HG02870 (cell line): ENCODE measurements around the gene USO1.
"Not testable (repeated sequence)": the region's sequence is repeated elsewhere in the genome, so short reads cannot be mapped to it uniquely, and the experiment has no call there.

Experiments used
- ATAC-seq: cut with Tn5 transposase; IDR thresholded peaks from one replicate; pipeline ENCODE4 v1.9.1; 2021; ENCODE audit warnings: mild to moderate bottlenecking, moderate library complexity; ENCODE audit not compliant: unreplicated experiment

USO1 gene

GRCh38 chr4:75724066-75724866 lies at the start of gene USO1:
Gene USO1 (plus strand): TSS chr4:75724577. CDS start chr4:75724820, 243 bp downstream.
- peak; percentile 83 for ATAC-seq

GRCh38 chr4:75675004-75675531 lies 49.3 kb upstream of the USO1 start:
- ATAC-seq = no peak

DNA sequence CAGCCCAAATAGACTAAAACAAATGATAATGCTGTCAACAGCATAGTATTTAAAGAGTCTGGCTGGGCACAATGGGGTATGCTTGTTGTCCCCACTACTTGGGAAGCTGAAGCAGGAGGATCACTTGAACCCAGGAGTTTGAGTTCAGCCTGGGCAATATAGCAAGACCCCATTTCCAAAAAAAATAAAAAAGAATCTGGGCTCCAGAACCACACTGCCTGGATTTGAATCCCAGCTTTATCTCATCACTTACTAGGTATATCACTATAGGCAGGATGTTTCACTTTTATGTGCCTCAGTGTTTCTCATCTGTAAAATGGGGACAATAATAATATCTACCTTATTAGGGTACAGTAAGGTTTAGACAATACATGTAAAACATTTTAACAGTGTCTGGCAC lies 45.9 kb upstream of the USO1 start:
- no peak for ATAC-seq

DNA sequence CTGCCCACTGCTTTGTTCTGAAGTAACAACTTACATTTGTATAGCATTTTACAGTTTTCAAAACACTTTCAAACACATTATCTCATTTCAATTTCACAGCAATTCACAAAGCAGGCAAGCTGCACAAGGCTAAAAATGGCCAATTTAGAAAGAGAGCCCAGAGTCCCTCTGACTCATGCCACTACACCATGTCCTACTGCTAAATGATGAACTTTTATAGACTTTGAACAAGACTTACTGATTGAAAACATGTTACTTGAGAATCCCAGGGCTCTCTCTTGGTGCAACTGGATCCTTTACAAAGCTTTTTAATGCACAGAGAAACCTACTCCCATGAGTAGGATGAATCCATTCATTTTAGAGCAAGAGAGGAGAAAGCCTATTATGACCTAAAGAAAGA lies 45.4 kb upstream of the USO1 start:
- no peak for ATAC-seq

DNA sequence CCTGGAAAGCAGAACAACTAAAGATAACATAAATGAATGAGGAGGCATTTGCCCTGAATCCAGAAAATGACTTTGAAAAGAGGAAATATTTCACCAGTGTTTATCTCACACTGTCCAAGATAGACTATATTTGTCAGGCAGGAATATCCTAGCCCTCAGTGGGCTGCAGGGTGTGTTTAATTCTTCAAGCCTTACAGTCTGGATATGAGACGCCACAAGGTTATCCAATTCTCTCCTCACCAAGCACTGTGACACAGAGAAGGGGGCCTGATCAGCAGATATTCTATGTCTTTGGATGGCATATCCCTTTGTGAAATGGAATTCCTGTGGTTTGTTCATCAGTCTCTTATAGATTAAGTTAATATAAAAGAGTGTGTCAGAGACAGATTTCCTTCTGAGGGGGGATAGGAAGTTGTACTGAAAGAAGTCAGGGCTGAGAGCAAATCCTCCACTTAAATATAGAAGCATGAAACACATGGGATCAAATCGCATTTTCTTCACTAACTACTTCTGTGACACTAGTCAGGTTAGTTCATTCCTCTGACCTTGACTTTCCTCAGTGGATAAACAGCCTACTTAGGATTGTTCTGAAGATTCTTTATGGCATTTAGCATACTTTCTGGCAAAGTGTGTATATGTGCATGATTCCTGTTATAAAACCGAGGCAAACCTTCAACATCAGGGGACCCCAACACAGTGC lies 44.4 kb upstream of the USO1 start:
- no peak for ATAC-seq

GRCh38 chr4:75683482-75684155 lies 40.8 kb upstream of the USO1 start:
- no peak for ATAC-seq

DNA sequence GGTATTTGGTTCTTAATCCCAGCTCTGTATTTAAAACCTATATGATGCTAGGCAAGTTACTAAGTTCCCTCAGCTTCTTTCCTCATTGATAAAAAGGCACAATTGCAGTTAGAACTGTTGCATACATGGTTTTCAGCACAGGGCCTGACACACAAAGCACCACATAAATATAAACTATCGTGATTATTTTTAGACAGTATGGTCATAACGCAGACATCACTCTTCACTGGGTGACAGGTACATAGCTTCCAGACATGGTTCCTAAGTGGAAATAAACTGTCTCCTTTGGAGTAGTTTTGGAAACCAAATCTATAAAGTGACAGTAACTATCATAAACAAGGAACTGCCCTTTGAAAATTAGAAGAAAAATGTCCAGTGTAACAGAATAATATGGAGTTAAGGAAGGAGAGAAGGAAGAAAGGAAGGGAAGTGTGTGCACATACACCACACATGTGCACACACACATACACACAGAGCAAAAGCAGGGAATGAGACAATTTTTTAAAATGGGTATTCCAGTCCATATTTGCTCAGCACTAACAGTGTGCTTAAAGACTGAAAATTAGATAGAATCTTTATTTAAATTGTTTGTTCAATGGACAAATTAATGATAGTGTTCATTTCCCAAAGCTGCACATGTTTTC lies 38.7 kb upstream of the USO1 start:
- no peak for ATAC-seq

GRCh38 chr4:75686346-75686745 lies 38.0 kb upstream of the USO1 start:
- ATAC-seq = no peak

GRCh38 chr4:75687125-75687524 lies 37.3 kb upstream of the USO1 start:
- ATAC-seq = not testable (repeated sequence)

DNA sequence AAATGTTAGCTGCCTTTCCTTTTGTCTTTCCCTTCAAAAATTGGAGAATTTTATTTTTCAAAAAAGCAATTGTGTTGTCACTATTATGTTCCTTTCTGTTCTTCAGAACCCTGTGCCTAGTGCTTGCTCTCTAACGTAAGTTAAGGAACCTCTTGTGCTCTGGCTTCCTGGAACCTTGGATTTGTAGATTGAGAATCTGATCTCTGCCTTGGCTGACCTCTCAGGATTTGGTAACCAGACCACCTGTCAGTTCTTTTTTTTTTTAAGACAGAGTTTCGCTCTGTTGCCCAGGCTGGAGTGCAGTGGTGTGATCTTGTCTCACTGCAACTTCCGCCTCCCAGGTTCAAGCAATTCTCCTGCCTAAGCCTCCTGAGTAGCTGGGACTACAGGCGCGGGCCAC lies 32.3 kb upstream of the USO1 start:
- not testable (repeated sequence) for ATAC-seq

DNA sequence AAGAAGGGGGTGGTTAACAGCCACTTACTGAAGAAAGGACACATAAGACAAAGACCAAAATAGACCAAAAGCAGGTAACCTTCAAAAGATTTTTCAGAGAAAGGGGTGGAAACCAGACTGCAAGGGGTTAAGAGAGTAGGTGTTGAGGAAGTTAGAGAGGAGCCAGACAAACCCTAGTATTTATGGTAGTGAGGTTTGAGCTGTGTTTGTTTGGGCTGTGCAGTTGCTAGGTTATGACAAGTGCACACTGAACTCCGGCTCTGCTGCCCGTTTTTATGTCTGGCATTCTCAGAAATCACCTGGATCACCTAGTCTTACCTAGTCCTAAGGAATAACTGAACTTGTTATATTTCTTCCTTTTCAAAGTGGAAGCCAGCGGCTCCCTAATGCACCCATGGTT lies 28.3 kb upstream of the USO1 start:
- ATAC-seq = no peak

DNA sequence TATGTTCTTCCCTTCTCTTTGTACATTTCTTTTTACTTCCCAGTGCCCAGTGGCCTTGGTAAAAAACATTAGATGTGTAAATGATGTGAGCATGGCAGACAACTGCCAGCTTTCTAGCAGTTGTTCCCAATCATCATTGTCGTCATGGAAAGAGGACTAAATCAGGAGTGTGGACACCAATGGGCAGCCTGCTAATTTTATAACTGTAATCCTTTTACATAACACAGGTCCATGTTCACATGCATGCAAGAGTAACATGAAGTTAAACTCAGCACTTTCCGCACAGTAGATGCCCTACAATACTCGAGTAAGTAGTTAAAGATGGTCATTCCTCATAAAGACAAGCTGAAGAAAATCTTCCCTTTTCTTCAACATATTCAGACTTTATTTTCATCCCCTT lies 27.8 kb upstream of the USO1 start:
- no peak for ATAC-seq

GRCh38 chr4:75698162-75698962 lies 26.0 kb upstream of the USO1 start:
- peak; percentile 96 for ATAC-seq

DNA sequence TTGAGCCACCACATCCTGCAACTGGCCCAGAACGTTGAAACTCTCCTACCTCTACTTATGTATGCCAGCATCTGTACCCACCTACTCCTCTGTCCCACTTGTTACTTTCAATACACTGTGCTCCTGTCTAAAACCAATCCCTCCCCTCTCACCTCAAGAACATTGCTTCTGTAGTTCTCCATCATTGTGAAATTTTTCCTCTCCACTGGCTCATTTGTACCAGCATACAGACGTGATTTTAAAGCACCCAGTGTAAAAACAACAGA lies 25.5 kb upstream of the USO1 start:
- ATAC-seq = peak; percentile 19

DNA sequence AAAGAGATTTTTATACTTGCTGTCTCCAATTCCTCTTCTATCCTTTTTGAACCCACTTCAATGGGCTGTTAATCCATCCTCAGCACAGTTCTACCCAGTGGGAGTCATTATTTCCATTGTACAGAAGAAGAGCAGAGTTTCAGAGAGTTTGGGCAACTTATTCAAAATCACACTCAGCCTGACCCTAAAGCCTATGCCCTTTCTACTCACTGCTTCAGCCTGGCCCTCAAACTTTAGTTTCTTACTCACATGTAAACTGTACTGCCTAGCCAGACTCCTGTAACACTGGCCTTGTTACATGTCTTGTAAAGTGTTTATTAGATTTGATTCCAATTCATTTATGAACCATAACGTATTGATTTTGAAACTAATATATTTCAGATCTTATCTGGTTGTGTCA lies 25.1 kb upstream of the USO1 start:
- no peak for ATAC-seq

- no peak for ATAC-seq
Measured at GRCh38 chr4:75702919-75703411, 21.4 kb upstream of the USO1 start.

GRCh38 chr4:75705198-75705977 lies 19.0 kb upstream of the USO1 start:
- no peak for ATAC-seq

- no peak for ATAC-seq
Measured at GRCh38 chr4:75708218-75708691, 16.1 kb upstream of the USO1 start.

DNA sequence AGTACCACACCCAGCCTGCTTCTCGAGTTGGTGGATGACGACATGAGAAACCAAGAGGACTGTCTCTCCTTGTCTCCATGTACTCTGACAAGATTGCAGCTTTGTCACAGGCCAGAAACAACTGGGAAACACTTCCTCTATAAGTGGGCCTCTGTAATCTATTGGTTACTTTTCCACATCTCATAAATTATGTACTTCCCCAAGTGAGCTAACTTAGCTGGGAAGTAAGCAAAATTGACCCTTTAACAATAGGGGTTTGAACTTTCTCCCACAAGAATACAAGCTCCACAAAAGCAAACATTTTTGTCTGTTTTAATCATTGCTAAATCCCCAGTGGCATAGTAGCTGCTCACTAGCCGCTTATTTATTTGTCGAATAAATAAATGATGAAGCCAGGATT lies 14.1 kb upstream of the USO1 start:
- ATAC-seq = no peak
